ENCODE data around the gene KRTAP10-6.

- TF ChIP-seq, protein P1, sequence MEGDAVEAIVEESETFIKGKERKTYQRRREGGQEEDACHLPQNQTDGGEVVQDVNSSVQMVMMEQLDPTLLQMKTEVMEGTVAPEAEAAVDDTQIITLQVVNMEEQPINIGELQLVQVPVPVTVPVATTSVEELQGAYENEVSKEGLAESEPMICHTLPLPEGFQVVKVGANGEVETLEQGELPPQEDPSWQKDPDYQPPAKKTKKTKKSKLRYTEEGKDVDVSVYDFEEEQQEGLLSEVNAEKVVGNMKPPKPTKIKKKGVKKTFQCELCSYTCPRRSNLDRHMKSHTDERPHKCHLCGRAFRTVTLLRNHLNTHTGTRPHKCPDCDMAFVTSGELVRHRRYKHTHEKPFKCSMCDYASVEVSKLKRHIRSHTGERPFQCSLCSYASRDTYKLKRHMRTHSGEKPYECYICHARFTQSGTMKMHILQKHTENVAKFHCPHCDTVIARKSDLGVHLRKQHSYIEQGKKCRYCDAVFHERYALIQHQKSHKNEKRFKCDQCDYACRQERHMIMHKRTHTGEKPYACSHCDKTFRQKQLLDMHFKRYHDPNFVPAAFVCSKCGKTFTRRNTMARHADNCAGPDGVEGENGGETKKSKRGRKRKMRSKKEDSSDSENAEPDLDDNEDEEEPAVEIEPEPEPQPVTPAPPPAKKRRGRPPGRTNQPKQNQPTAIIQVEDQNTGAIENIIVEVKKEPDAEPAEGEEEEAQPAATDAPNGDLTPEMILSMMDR (IDR thresholded peaks at IDR 0.05) = no peak
- TF ChIP-seq, protein P2, sequence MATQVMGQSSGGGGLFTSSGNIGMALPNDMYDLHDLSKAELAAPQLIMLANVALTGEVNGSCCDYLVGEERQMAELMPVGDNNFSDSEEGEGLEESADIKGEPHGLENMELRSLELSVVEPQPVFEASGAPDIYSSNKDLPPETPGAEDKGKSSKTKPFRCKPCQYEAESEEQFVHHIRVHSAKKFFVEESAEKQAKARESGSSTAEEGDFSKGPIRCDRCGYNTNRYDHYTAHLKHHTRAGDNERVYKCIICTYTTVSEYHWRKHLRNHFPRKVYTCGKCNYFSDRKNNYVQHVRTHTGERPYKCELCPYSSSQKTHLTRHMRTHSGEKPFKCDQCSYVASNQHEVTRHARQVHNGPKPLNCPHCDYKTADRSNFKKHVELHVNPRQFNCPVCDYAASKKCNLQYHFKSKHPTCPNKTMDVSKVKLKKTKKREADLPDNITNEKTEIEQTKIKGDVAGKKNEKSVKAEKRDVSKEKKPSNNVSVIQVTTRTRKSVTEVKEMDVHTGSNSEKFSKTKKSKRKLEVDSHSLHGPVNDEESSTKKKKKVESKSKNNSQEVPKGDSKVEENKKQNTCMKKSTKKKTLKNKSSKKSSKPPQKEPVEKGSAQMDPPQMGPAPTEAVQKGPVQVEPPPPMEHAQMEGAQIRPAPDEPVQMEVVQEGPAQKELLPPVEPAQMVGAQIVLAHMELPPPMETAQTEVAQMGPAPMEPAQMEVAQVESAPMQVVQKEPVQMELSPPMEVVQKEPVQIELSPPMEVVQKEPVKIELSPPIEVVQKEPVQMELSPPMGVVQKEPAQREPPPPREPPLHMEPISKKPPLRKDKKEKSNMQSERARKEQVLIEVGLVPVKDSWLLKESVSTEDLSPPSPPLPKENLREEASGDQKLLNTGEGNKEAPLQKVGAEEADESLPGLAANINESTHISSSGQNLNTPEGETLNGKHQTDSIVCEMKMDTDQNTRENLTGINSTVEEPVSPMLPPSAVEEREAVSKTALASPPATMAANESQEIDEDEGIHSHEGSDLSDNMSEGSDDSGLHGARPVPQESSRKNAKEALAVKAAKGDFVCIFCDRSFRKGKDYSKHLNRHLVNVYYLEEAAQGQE (IDR thresholded peaks at IDR 0.05) = no peak
- TF ChIP-seq SREBF2 (IDR thresholded peaks at IDR 0.05) (no peak), NPAS2 (CRISPR knock-in tag; IDR thresholded peaks at IDR 0.05; ENCODE audit: borderline replicate concordance) (no peak)
Observed at GRCh38 chr21:44602463-44602850, 10.2 kb upstream of the KRTAP10-6 start.
